ENCODE measurements around the gene SKAP2.

Gene SKAP2

GRCh38 chr7:26629696-26630095 is 234.7 kb downstream of the SKAP2 start:
- DNase-seq = no peak

- DNase-seq = no peak
Measured at GRCh38 chr7:26627891-26628341, 236.5 kb downstream of the SKAP2 start.

- no peak for DNase-seq
Measured at GRCh38 chr7:26627221-26627620, 237.2 kb downstream of the SKAP2 start.

- no peak for DNase-seq
Measured at GRCh38 chr7:26626687-26627086, 237.7 kb downstream of the SKAP2 start.

- no peak for DNase-seq
Measured at GRCh38 chr7:26626156-26626555, 238.2 kb downstream of the SKAP2 start.

GRCh38 chr7:26625286-26625685 is 239.1 kb downstream of the SKAP2 start:
- no peak for DNase-seq

- no peak for DNase-seq
Measured at GRCh38 chr7:26624839-26625238, 239.6 kb downstream of the SKAP2 start.

- DNase-seq = no peak
Measured at GRCh38 chr7:26624431-26624830, 240.0 kb downstream of the SKAP2 start.

GRCh38 chr7:26620352-26620751 is 244.0 kb downstream of the SKAP2 start:
- peak in 1 of 2 donors; percentile 17 for DNase-seq

- DNase-seq = no peak
Measured at GRCh38 chr7:26619348-26619984, 244.9 kb downstream of the SKAP2 start.

- DNase-seq = no peak
Measured at GRCh38 chr7:26618898-26619297, 245.5 kb downstream of the SKAP2 start.

GRCh38 chr7:26618449-26618848 is 245.9 kb downstream of the SKAP2 start:
- no peak for DNase-seq

Data from stimulated activated CD4-positive, alpha-beta T cell treated with anti-CD3 and anti-CD28 coated beads, Interleukin-2, amount 100 ng/mL, for 24 hours (primary cell).